NCI-H526 treated with DMSO at 0.1 percent for 48 hours (cell line): Measurements from ENCODE around the gene PTGFRN.

Experiments used
- DNase-seq: peaks from one replicate; lab custom pipeline; 2025; lab: John Stamatoyannopoulos, UW

The PTGFRN gene

GRCh38 chr1:117000142-117000541 lies 90.4 kb downstream of the PTGFRN start:
- DNase-seq = no peak

GRCh38 chr1:117001254-117001927 lies 91.7 kb downstream of the PTGFRN start, which contains the start of gene CD101:
Gene CD101 (plus strand): TSS chr1:117001760. CDS start chr1:117001818, 58 bp downstream.
- no peak for DNase-seq

GRCh38 chr1:117003223-117003875 lies 93.6 kb downstream of the PTGFRN start:
- DNase-seq = no peak

- DNase-seq = no peak
Observed at GRCh38 chr1:117007719-117008013, 98.0 kb downstream of the PTGFRN start.

GRCh38 chr1:117008656-117009055 lies 98.9 kb downstream of the PTGFRN start:
- no peak for DNase-seq

- DNase-seq = no peak
Observed at GRCh38 chr1:117009132-117009531, 99.4 kb downstream of the PTGFRN start.

GRCh38 chr1:117010310-117010969 lies 100.7 kb downstream of the PTGFRN start:
- DNase-seq = no peak

GRCh38 chr1:117011334-117011733 lies 101.6 kb downstream of the PTGFRN start:
- DNase-seq = no peak

- DNase-seq = no peak
Observed at GRCh38 chr1:117013309-117013858, 103.7 kb downstream of the PTGFRN start.

- no peak for DNase-seq
Observed at GRCh38 chr1:117014209-117014608, 104.5 kb downstream of the PTGFRN start.

GRCh38 chr1:117015724-117016123 lies 106.0 kb downstream of the PTGFRN start:
- no peak for DNase-seq

GRCh38 chr1:117017062-117017461 lies 107.3 kb downstream of the PTGFRN start:
- no peak for DNase-seq

GRCh38 chr1:117017648-117018047 lies 107.9 kb downstream of the PTGFRN start:
- no peak for DNase-seq

GRCh38 chr1:117020526-117021156 lies 110.9 kb downstream of the PTGFRN start:
- no peak for DNase-seq

- DNase-seq = no peak
Observed at GRCh38 chr1:117022114-117022513, 112.4 kb downstream of the PTGFRN start.

- DNase-seq = no peak
Observed at GRCh38 chr1:117025568-117025967, 115.9 kb downstream of the PTGFRN start.

- no peak for DNase-seq
Observed at GRCh38 chr1:117026361-117026760, 116.6 kb downstream of the PTGFRN start.

GRCh38 chr1:117029685-117030084 lies 120.0 kb downstream of the PTGFRN start:
- DNase-seq = no peak

GRCh38 chr1:117030271-117030877 lies 120.7 kb downstream of the PTGFRN start:
- DNase-seq = no peak

- no peak for DNase-seq
Observed at GRCh38 chr1:117032266-117032665, 122.5 kb downstream of the PTGFRN start.

GRCh38 chr1:117032681-117033539 lies 123.2 kb downstream of the PTGFRN start:
- no peak for DNase-seq
